HepG2 (cell line): ENCODE results near the gene TNFSF9. TPM values are rescaled to one million over a fixed set of nuclear protein-coding genes. Genes with fewer than 3 reads are reported as not detected.
A peak's percentile ranks its signal among the peaks of the same experiment; 100 is the strongest.

Experiments used
- AFF4 ChIP-seq: sonication (generic); formaldehyde crosslinking; IDR thresholded peaks from 2 replicates; pipeline ENCODE4 v1.4.0; 2020; ENCODE audit warnings: missing genetic modification reagents
- ATRX ChIP-seq: sonication (generic); formaldehyde crosslinking; IDR thresholded peaks from 2 replicates; pipeline ENCODE4 v1.4.0; 2020; ENCODE audit warnings: missing genetic modification reagents, borderline replicate concordance
- FOXA3 ChIP-seq: IDR thresholded peaks from 2 replicates; pipeline ENCODE4 v1.6.1; 2016; ENCODE audit warnings: missing genetic modification reagents, missing compliant biosample characterization
- RERE ChIP-seq: IDR thresholded peaks from 2 replicates; pipeline ENCODE4 v1.6.1; 2016; ENCODE audit warnings: low read depth, missing genetic modification reagents, missing compliant biosample characterization
- ZNF136 ChIP-seq: sonication (generic); formaldehyde crosslinking; IDR thresholded peaks from 2 replicates; pipeline ENCODE4 v1.8.1; 2022; ENCODE audit warnings: low read depth, mild to moderate bottlenecking, moderate library complexity, missing genetic modification reagents
- ZNF263 ChIP-seq: sonication (generic); formaldehyde crosslinking; IDR thresholded peaks from 2 replicates; pipeline ENCODE4 v1.4.0; 2020; ENCODE audit warnings: missing genetic modification reagents
- polyA plus RNA-seq, 8 experiments: library from polyadenylated mRNA; depleted of rRNA in 3 of 8; stranded (reverse) in 7 of 8; unstranded in 1 of 8; fragments of >200 nt; fragmentation: Illumina TruSeq in 4 of 8; extraction: Trizol in 4 of 8; gene quantifications; 2 replicates each; pipeline versions ENCODE4 v1.2.1 to v1.2.3, GENCODE V29; 2011 to 2016; ENCODE audit warnings: low read depth in 4 of 8, missing spikeins in 1 of 8, mixed read lengths in 1 of 8; ENCODE audit not compliant: insufficient read depth in 1 of 8
- total RNA-seq, 5 experiments: library from RNA; depleted of rRNA; stranded (reverse); fragments of >200 nt; fragmentation: Illumina TruSeq; extraction: Trizol; gene quantifications; 2 replicates each; pipeline ENCODE4 v1.2.3, GENCODE V29; 2016; ENCODE audit warnings: low read depth in 1 of 5
- TF ChIP-seq, protein P1 (sequence below): IDR thresholded peaks from 2 replicates; pipeline ENCODE4 v1.4.0; 2020; ENCODE audit warnings: mild to moderate bottlenecking, missing genetic modification reagents

TNFSF9 gene
- total and polyA plus RNA-seq, 2 of the 13 experiments (the other 11 are each of a cell fraction or from before 2014, with no cell fraction given), result 1.0 to 1.8 TPM

- TF ChIP-seq RERE (CRISPR knock-in tag), result no peak
- TF ChIP-seq ZNF136 (CRISPR knock-in tag), result no peak
- TF ChIP-seq ATRX, result no peak
- peak; percentile 28; the same call in 1 of the 2 replicates for TF ChIP-seq ZNF263 (CRISPR knock-in tag)
- TF ChIP-seq, protein P1, sequence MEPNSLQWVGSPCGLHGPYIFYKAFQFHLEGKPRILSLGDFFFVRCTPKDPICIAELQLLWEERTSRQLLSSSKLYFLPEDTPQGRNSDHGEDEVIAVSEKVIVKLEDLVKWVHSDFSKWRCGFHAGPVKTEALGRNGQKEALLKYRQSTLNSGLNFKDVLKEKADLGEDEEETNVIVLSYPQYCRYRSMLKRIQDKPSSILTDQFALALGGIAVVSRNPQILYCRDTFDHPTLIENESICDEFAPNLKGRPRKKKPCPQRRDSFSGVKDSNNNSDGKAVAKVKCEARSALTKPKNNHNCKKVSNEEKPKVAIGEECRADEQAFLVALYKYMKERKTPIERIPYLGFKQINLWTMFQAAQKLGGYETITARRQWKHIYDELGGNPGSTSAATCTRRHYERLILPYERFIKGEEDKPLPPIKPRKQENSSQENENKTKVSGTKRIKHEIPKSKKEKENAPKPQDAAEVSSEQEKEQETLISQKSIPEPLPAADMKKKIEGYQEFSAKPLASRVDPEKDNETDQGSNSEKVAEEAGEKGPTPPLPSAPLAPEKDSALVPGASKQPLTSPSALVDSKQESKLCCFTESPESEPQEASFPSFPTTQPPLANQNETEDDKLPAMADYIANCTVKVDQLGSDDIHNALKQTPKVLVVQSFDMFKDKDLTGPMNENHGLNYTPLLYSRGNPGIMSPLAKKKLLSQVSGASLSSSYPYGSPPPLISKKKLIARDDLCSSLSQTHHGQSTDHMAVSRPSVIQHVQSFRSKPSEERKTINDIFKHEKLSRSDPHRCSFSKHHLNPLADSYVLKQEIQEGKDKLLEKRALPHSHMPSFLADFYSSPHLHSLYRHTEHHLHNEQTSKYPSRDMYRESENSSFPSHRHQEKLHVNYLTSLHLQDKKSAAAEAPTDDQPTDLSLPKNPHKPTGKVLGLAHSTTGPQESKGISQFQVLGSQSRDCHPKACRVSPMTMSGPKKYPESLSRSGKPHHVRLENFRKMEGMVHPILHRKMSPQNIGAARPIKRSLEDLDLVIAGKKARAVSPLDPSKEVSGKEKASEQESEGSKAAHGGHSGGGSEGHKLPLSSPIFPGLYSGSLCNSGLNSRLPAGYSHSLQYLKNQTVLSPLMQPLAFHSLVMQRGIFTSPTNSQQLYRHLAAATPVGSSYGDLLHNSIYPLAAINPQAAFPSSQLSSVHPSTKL (CRISPR knock-in tag), result no peak
- no peak for TF ChIP-seq AFF4
- TF ChIP-seq FOXA3 (CRISPR knock-in tag), result no peak
These were observed 28.8 kb upstream of the TNFSF9 start, which contains the start of gene TUBB4A (continued) for GRCh38 chr19:6501740-6502648.
